NOMO-1 (cell line): Measurements from ENCODE around the gene CNN1.
"Not testable (repeated sequence)": the region's sequence is repeated elsewhere in the genome, so short reads cannot be mapped to it uniquely, and the experiment has no call there.

Experiments
- DNase-seq, 2 experiments: peaks; one replicate each; lab custom pipeline; 2025; ENCODE audit not compliant: unreplicated experiment in 2 of 2; lab: John Stamatoyannopoulos, UW

CNN1 gene

DNA sequence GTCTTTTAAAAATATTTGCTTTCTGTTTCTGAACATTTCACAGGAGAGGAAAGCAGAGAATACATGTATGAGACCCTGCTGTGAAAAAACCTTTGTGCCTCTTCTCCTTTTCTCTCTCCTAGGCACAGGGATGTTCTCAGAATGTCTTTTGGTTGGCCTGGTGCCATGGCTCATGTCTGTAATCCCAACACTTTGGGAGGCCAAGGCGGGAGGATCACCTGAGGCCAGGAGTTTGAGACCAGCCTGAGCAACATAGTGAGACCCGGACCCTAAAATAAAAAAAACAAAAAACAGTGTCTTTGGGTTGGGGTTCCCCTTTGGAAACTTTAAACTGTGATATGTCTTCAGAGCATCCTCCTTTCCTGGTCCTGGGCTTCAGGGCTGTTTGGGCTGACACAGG is 60.1 kb downstream of the CNN1 start:
- no peak for DNase-seq

DNA sequence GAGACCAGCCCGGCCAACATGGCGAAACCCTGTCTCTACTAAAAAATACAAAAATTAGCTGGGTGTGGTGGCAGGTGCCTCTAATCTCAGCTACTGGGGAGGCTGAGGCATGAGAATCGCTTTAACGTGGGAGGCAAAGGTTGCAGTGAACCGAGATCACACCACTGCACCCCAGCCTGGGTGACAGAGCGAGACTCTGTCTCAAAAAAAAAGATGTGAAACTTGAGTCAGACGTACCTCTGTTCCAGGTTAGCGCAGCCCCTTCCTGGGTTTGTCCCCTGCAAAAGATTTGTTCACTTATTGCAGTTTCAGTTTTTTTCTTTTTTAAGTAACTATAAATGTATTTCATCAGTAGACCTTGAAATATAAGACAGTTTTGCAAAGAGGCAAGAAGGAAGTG is 61.1 kb downstream of the CNN1 start:
- not testable (repeated sequence) for DNase-seq
